ENCODE measurements around the gene BBS12. TPM values are rescaled to one million over a fixed set of nuclear protein-coding genes. Genes with fewer than 3 reads are reported as not detected.
A peak's percentile ranks its signal among the peaks of the same experiment; 100 is the strongest.

The BBS12 gene
- total and polyA plus RNA-seq, 12 donors: 1.1 to 13.3 (median 4.7) TPM

GRCh38 chr4:122711919-122712318, 20.6 kb upstream of the BBS12 start:
- Histone ChIP-seq H3K4me1 (peaks cover 0 to 11% (median 0%) of the 10 kb centered on the region in 9 donors), H3K9me3 (no peaks in the 10 kb centered on the region), H3K36me3 (no peaks in the 10 kb centered on the region), H3K4me3 (no peak overlapping the region), H3K27ac (no peak overlapping the region), H3K27me3 (no peaks in the 10 kb centered on the region)
- no peak for TF ChIP-seq CTCF (IDR thresholded peaks at IDR 0.05)
- intact Hi-C loops (cut with DNase I): no loop called here
- DNase-seq (no peak), ATAC-seq (peak in 2 of 8 donors; percentile 16 to 43)

- H3K4me1 ChIP-seq: peaks cover 0 to 11% (median 0%) of the 10 kb centered on the region in 9 donors
- intact Hi-C loops (cut with DNase I): no loop called here
- no peaks in the 10 kb centered on the region for H3K27me3 ChIP-seq
- ATAC-seq: no peak
- 91 to 94% methylated on average over 4 of the region's 4 CpGs for WGBS, 2 donors
- no peak for TF ChIP-seq CTCF (IDR thresholded peaks at IDR 0.05)
- DNase-seq: no peak
- H3K27ac ChIP-seq: no peak overlapping the region
- H3K4me3 ChIP-seq: no peak overlapping the region
- H3K36me3 ChIP-seq: no peaks in the 10 kb centered on the region
- H3K9me3 ChIP-seq: no peaks in the 10 kb centered on the region
Observed at GRCh38 chr4:122712782-122713181, 19.7 kb upstream of the BBS12 start.

GRCh38 chr4:122715221-122715620, 17.3 kb upstream of the BBS12 start:
- H3K27me3 ChIP-seq: no peaks in the 10 kb centered on the region
- H3K4me1 ChIP-seq: peaks cover 0 to 7% (median 0%) of the 10 kb centered on the region in 9 donors
- H3K9me3 ChIP-seq: no peaks in the 10 kb centered on the region
- TF ChIP-seq CTCF (IDR thresholded peaks at IDR 0.05): no peak
- H3K27ac ChIP-seq: no peak overlapping the region
- no peak overlapping the region for H3K4me3 ChIP-seq
- ATAC-seq (no peak), DNase-seq (no peak)
- 20 to 21% methylated on average over 5 of the region's 5 CpGs for WGBS, 2 donors
- no peaks in the 10 kb centered on the region for H3K36me3 ChIP-seq
- intact Hi-C loops (cut with DNase I): loop anchor here in 7 of 10 donors (5.0 kb wide), 1 partner anchor 113 kb away; no protein-coding TSS in a partner anchor

GRCh38 chr4:122716825-122717448, 15.6 kb upstream of the BBS12 start:
- Histone ChIP-seq H3K27me3 (no peaks in the 10 kb centered on the region), H3K9me3 (no peaks in the 10 kb centered on the region), H3K4me1 (peaks cover 0 to 3% (median 0%) of the 10 kb centered on the region in 9 donors), H3K36me3 (no peaks in the 10 kb centered on the region), H3K4me3 (no peak overlapping the region), H3K27ac (no peak overlapping the region)
- WGBS, 2 donors: 26 to 30% methylated on average over 4 of the region's 4 CpGs
- TF ChIP-seq CTCF (IDR thresholded peaks at IDR 0.05): peak; percentile 48 to 91 (median 84)
- DNase-seq (peak; percentile 29 to 64), ATAC-seq (peak in 7 of 8 donors; percentile 75 to 89 (median 83))
- intact Hi-C loops (cut with DNase I): loop anchor here in 9 of 10 donors (1.0 to 5.0 kb wide), 3 partner anchors 114 to 115 kb away; no protein-coding TSS in a partner anchor

Data from heart right ventricle (tissue), 16 donors.